WTC11 (cell line): Measurements from ENCODE around the gene PHLDB2. TPM values are rescaled to one million over a fixed set of nuclear protein-coding genes. Genes with fewer than 3 reads are reported as not detected.

ENCODE experiments used
- ATAC-seq: fragments of 200-7000 bp; cut with Tn5 transposase; 2 replicates; pipeline ENCODE4 v1.10.0; 2021; ENCODE audit warnings: mild to moderate bottlenecking, moderate library complexity
- CTCF ChIA-PET: fragments of 300-600 bp; sonication (Branson Sonifier 250); formaldehyde crosslinking; loops from one replicate; lab custom pipeline; 2021; ENCODE audit warnings: antibody characterized with exemption; lab: Charles Lee
- POLR2A ChIA-PET: fragments of 350-600 bp; sonication (Branson Sonifier 250); formaldehyde crosslinking; loops from one replicate; lab custom pipeline; 2021; ENCODE audit warnings: antibody characterized with exemption; lab: Charles Lee
- DNase-seq: peaks from one replicate; pipeline ENCODE4 v3.0.0; 2021; ENCODE audit warnings: low spot score
- H3K27ac Mint-ChIP-seq: 2 replicates; pipeline ENCODE4 v1.8.0; 2021; ENCODE audit warnings: mixed read lengths
- H3K27me3 Mint-ChIP-seq: 2 replicates; pipeline ENCODE4 v1.8.0; 2021; ENCODE audit warnings: low read depth, mild to moderate bottlenecking, moderate library complexity, mixed read lengths
- H3K36me3 Mint-ChIP-seq: 2 replicates; pipeline ENCODE4 v1.8.0; 2021; ENCODE audit warnings: mixed read lengths
- H3K4me1 Mint-ChIP-seq: 2 replicates; pipeline ENCODE4 v1.8.0; 2022; ENCODE audit warnings: mixed read lengths
- H3K4me3 Mint-ChIP-seq: 2 replicates; pipeline ENCODE4 v1.8.0; 2021; ENCODE audit warnings: mild to moderate bottlenecking, moderate library complexity, mixed read lengths
- H3K9me3 Mint-ChIP-seq: 2 replicates; pipeline ENCODE4 v1.8.0; 2021; ENCODE audit warnings: mixed read lengths
- AFF4 ChIP-seq: sonication (generic); formaldehyde crosslinking; IDR thresholded peaks from 2 replicates; pipeline ENCODE4 v1.8.1; 2023; ENCODE audit warnings: mild to moderate bottlenecking, missing genetic modification reagents, borderline replicate concordance
- ATF1 ChIP-seq: sonication (generic); formaldehyde crosslinking; IDR thresholded peaks from 2 replicates; pipeline ENCODE4 v1.8.1; 2023; ENCODE audit warnings: mild to moderate bottlenecking, moderate library complexity, missing genetic modification reagents
- EMX1 ChIP-seq: fragments of 250-450 bp; sonication (Bioruptor Pico); IDR thresholded peaks from 2 replicates; pipeline ENCODE4 v1.8.0; 2021; ENCODE audit warnings: mild to moderate bottlenecking
- ETV6 ChIP-seq: sonication (generic); formaldehyde crosslinking; IDR thresholded peaks from 2 replicates; pipeline ENCODE4 v1.8.1; 2022; ENCODE audit warnings: mild to moderate bottlenecking, missing genetic modification reagents
- FOXP4 ChIP-seq: sonication (generic); formaldehyde crosslinking; IDR thresholded peaks from 2 replicates; pipeline ENCODE4 v1.8.0; 2022; ENCODE audit warnings: mild to moderate bottlenecking, missing genetic modification reagents
- IRF2 ChIP-seq: sonication (generic); formaldehyde crosslinking; IDR thresholded peaks from 2 replicates; pipeline ENCODE4 v1.8.0; 2022; ENCODE audit warnings: low read depth, missing genetic modification reagents, borderline replicate concordance
- KAT7 ChIP-seq: sonication (generic); formaldehyde crosslinking; IDR thresholded peaks from 2 replicates; pipeline ENCODE4 v1.8.1; 2023; ENCODE audit warnings: missing genetic modification reagents, mild to moderate bottlenecking, borderline replicate concordance
- NR2C2 ChIP-seq: sonication (generic); formaldehyde crosslinking; IDR thresholded peaks from 2 replicates; pipeline ENCODE4 v1.8.0; 2022; ENCODE audit warnings: mild to moderate bottlenecking, missing genetic modification reagents
- NR3C1 ChIP-seq: sonication (generic); formaldehyde crosslinking; conservative IDR thresholded peaks from 2 replicates; pipeline ENCODE4 v1.8.1; 2023; ENCODE audit warnings: low read depth, mild to moderate bottlenecking, missing genetic modification reagents
- PRRX2 ChIP-seq: fragments of 250-450 bp; sonication (Bioruptor Pico); IDR thresholded peaks from 2 replicates; pipeline ENCODE4 v1.8.0; 2021; ENCODE audit warnings: mild to moderate bottlenecking
- RORB ChIP-seq: fragments of 250-450 bp; sonication (Bioruptor Pico); IDR thresholded peaks from 2 replicates; pipeline ENCODE4 v1.9.0; 2021; ENCODE audit warnings: mild to moderate bottlenecking
- SMAD4 ChIP-seq: sonication (generic); formaldehyde crosslinking; IDR thresholded peaks from 2 replicates; pipeline ENCODE4 v1.8.0; 2022; ENCODE audit warnings: mild to moderate bottlenecking, missing genetic modification reagents
- SOX15 ChIP-seq: fragments of 250-450 bp; sonication (Bioruptor Pico); IDR thresholded peaks from 2 replicates; pipeline ENCODE4 v1.9.0; 2021; ENCODE audit warnings: mild to moderate bottlenecking
- ZBTB21 ChIP-seq: sonication (generic); formaldehyde crosslinking; IDR thresholded peaks from 2 replicates; pipeline ENCODE4 v1.8.1; 2023; ENCODE audit warnings: mild to moderate bottlenecking, missing genetic modification reagents, borderline replicate concordance
- ZNF121 ChIP-seq: sonication (generic); formaldehyde crosslinking; IDR thresholded peaks from 2 replicates; pipeline ENCODE4 v1.8.0; 2023; ENCODE audit warnings: missing genetic modification reagents
- ZNF219 ChIP-seq: sonication (generic); formaldehyde crosslinking; IDR thresholded peaks from 2 replicates; pipeline ENCODE4 v1.8.0; 2023; ENCODE audit warnings: missing genetic modification reagents, mild to moderate bottlenecking, borderline replicate concordance
- ZNF532 ChIP-seq: fragments of 250-450 bp; sonication (Bioruptor Pico); IDR thresholded peaks from 2 replicates; pipeline ENCODE4 v1.9.0; 2021; ENCODE audit warnings: mild to moderate bottlenecking, borderline replicate concordance
- total RNA-seq: library from RNA; stranded (reverse); gene quantifications from 3 replicates; pipeline ENCODE4 v1.2.3, GENCODE V29; 2021
- TF ChIP-seq, protein P1 (sequence below): sonication (generic); formaldehyde crosslinking; IDR thresholded peaks from 2 replicates; pipeline ENCODE4 v1.8.0; 2022; ENCODE audit warnings: mild to moderate bottlenecking, missing genetic modification reagents
- TF ChIP-seq, protein P2 (sequence below): sonication (generic); formaldehyde crosslinking; IDR thresholded peaks from 2 replicates; pipeline ENCODE4 v1.8.1; 2023; ENCODE audit warnings: mild to moderate bottlenecking, missing genetic modification reagents, moderate library complexity

PHLDB2 gene
- total RNA-seq, 1 experiment from 2014 or later, result 40.3 TPM

DNA sequence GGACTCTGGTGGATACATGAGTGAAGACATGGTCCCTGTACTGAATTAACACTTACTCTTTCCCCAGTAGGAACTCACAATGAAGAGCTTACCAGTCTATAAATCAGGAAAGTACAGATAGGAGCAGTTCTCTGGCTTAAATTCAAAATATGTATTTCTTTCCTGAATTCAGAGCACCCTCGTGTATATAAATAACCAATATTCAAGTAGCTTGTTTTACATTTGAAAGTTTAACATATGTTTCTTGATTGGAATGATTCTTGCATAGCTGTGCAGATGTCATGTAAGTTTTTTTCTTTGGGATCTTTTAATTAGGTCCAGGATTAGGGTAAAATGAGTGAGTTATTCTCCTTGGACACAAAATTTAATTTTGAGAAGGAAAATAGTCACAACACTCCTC, 160.7 kb downstream of the PHLDB2 start:
- no peaks in the 10 kb centered on the region for H3K36me3 Mint-ChIP-seq
- ATAC-seq (no peak), DNase-seq (no peak)
- H3K27me3 Mint-ChIP-seq, result no peaks in the 10 kb centered on the region; the same call in 1 of the 2 replicates
- peaks cover 15% of the 10 kb centered on the region for H3K9me3 Mint-ChIP-seq
- POLR2A ChIA-PET, result no interaction called here
- TF ChIP-seq ETV6 (CRISPR knock-in tag) (no peak), SMAD4 (no peak), ZNF219 (CRISPR knock-in tag) (no peak), ZBTB21 (CRISPR knock-in tag) (no peak), EMX1 (CRISPR knock-in tag) (no peak), ZNF121 (CRISPR knock-in tag) (no peak), RORB (CRISPR knock-in tag) (no peak), NR2C2 (CRISPR knock-in tag) (no peak), SOX15 (CRISPR knock-in tag) (no peak), ZNF532 (no peak), AFF4 (CRISPR knock-in tag) (no peak), FOXP4 (CRISPR knock-in tag) (no peak), PRRX2 (CRISPR knock-in tag) (no peak), NR3C1 (CRISPR knock-in tag) (no peak), ATF1 (CRISPR knock-in tag) (no peak), KAT7 (CRISPR knock-in tag) (no peak), IRF2 (CRISPR knock-in tag) (no peak)
- TF ChIP-seq, protein P1, sequence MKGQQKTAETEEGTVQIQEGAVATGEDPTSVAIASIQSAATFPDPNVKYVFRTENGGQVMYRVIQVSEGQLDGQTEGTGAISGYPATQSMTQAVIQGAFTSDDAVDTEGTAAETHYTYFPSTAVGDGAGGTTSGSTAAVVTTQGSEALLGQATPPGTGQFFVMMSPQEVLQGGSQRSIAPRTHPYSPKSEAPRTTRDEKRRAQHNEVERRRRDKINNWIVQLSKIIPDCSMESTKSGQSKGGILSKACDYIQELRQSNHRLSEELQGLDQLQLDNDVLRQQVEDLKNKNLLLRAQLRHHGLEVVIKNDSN (CRISPR knock-in tag), result no peak
- TF ChIP-seq, protein P2, sequence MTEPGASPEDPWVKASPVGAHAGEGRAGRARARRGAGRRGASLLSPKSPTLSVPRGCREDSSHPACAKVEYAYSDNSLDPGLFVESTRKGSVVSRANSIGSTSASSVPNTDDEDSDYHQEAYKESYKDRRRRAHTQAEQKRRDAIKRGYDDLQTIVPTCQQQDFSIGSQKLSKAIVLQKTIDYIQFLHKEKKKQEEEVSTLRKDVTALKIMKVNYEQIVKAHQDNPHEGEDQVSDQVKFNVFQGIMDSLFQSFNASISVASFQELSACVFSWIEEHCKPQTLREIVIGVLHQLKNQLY (CRISPR knock-in tag), result no peak
- no peak overlapping the region for H3K27ac Mint-ChIP-seq
- no peaks in the 10 kb centered on the region; the same call in 1 of the 2 replicates for H3K4me1 Mint-ChIP-seq
- CTCF ChIA-PET, result no interaction called here
- no peak overlapping the region for H3K4me3 Mint-ChIP-seq
